ENCODE data around the gene HSD11B2.
"Not testable (repeated sequence)": the region's sequence is repeated elsewhere in the genome, so short reads cannot be mapped to it uniquely, and the experiment has no call there.

The HSD11B2 gene

DNA sequence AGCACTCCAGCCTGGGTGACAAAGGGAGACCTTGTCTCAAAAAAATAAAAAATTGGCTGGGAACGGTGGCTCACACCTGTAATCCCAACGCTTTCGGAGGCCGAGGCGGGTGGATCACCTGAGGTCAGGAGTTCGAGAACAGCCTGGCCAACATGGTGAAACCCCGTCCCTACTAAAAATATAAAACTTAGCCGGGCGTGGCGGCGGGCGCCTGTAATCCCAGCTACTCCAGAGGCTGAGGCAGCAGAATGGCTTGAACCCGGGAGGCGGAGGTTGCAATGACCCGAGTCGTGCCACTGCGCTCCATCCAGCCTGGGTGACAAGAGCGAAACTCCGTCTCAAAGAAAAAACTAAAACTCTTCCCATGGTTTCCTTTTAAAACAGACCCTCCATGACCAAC lies 15.5 kb upstream of the HSD11B2 start:
- DNase-seq (ENCODE audit: low read depth), result not testable (repeated sequence)

- peak; percentile 24 for DNase-seq (ENCODE audit: low read depth)
These were observed 14.8 kb upstream of the HSD11B2 start, which contains the start of gene ZDHHC1 for GRCh38 chr16:67415872-67416793. TSS of gene ZDHHC1 (minus strand) at chr16:67416477. CDS start at chr16:67407775, 8,702 bp downstream.

GRCh38 chr16:67417333-67418061 lies 13.4 kb upstream of the HSD11B2 start:
- no peak for DNase-seq (ENCODE audit: low read depth)

DNA sequence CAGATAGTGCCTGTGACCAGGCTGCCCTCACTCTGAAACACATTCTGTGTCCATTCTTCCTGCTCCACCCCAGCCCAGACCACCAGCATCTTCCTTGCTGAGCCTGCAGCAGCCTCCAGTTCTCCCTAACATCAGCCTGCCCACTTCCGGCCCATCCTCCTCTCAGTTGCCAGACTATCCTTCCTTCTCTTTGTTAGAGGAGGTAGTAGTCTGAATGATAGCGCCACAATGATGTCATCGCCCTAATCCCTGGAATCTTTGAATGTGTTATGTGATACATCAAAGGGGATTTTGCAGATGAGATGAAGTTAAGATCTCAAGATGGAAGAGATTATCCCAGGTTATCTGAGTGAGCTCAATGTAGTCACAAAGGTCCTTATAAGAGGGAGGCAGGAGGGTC lies 11.4 kb upstream of the HSD11B2 start:
- no peak for DNase-seq (ENCODE audit: low read depth)

DNA sequence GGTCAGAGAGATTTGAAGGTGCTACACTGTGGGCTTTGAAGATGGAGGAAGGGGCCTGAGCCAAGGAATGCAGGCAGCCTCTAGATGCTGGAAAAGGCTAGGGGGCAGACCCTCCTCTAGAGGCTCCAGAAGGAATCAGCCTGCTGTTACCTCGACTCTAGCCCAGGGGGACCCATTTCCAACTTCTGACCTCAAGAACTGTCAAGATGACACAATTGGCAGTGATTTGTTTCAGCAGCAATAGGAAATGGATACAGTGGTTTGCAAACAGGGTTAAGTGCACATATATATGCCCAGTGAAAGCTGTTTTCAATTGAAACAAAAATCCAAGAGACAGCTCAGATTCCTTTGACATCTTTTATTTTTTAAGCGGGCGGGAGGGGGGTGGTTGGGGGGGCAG lies 11.0 kb upstream of the HSD11B2 start:
- DNase-seq (ENCODE audit: low read depth), result no peak

DNA sequence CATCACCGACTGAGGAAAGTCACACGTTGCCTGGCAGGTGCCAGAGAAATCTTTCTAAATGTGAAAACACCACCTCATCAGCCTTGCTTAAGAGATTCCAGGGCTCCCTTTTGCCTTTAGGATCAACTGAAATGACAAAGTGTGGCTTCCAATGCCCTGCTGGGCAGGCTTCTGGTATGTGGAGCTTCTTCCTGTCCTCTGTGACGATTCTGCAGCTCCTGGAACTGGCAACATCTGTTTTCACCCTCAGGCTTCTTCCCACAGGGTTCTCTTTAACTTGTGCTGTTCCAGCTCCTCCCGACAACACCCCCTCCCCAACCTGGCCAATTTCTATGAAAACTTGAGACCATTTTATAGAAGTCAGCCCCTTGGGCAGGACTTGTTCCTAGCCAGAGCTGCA lies 9.9 kb upstream of the HSD11B2 start:
- no peak for DNase-seq (ENCODE audit: low read depth)

- DNase-seq (ENCODE audit: low read depth), result no peak
These were observed 7.9 kb upstream of the HSD11B2 start for GRCh38 chr16:67423015-67423414.

GRCh38 chr16:67423611-67424260 lies 7.2 kb upstream of the HSD11B2 start:
- no peak for DNase-seq (ENCODE audit: low read depth)

DNA sequence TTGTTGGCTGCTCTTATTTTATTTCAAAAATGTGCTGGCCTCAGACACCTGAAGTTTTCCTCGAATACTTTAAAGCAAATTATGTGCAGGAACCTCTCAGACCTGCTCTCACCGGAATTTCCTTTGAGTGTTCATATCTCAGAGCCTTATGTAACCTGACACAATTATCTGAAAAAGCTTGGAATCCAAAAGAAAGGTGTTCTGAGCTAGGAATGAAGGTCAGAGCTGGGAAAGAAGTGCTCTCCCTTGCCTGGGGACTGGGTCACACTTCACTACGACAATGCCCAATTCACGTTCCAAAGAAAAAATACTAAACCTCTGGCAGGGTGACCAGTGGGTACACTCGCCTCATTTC lies 6.7 kb upstream of the HSD11B2 start:
- no peak for DNase-seq (ENCODE audit: low read depth)

GRCh38 chr16:67425061-67425460 lies 5.9 kb upstream of the HSD11B2 start:
- DNase-seq (ENCODE audit: low read depth), result no peak

GRCh38 chr16:67425580-67425979 lies 5.3 kb upstream of the HSD11B2 start:
- no peak for DNase-seq (ENCODE audit: low read depth)

GRCh38 chr16:67426022-67426421 lies 4.9 kb upstream of the HSD11B2 start:
- no peak for DNase-seq (ENCODE audit: low read depth)

GRCh38 chr16:67426950-67427349 lies 4.0 kb upstream of the HSD11B2 start:
- no peak for DNase-seq (ENCODE audit: low read depth)

DNA sequence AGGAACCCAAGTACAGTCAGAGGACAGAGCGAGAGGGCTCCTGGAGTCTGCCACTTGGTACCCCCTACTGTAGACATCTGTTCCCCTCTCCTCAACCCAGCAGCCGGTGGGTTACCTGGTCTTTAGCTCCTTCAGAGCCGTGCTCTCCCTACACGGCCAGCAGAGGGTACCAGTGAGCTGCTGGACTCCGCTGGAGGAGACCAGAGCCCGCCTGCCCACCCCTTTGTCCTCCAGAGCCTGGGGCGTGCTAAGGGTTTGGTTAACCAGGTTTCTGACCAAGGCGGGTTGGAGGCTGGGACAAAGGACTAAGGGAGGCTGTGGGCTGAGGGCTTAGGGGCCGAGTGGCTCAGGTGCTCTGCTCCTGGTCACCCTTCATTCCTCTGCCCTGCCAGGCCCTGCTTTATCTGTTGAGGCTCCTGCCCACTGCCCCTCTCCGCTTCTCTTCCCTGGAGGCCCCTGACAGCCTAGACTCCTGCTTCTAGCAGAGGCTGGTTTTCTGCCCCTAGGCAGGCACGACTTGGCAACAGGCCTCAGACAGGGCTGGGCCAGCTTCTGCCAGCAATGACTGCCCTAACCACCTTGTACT lies 2.7 kb upstream of the HSD11B2 start:
- DNase-seq (ENCODE audit: low read depth), result peak; percentile 41

DNA sequence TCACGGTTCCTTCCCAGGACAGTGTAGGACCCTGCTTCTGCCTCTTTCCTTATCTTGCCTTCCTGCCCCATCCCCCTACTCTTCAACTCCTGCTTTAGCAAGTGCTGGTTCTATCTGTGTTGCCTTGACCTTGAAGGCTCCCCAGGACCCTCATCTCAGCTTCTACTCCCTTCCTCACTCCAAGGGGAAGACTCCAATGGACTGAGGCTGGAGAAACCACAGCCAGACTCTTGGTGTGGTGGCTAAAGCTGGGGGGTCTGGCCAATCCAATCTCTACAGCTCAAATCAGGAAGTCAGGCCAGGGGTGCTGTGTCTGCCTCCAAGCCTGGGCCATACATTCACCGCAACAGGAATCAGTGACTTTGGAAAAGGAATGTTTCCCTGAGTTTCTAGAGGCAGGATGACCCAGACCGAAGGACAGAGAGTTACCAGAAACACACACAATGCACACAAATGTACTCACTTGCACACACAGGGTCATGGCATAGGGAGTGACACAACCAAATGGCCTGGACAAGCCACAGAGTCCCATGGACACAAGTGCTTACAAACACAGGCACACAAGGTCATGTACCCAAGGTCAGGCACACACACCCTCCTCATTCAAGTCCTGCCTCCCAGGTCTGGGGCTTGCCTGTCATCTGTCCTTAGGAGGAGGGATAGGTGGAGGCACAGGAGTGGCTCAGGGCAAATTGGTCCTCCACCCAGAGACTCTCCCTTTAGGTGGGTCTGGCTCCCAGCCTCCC lies 1.7 kb upstream of the HSD11B2 start:
- no peak for DNase-seq (ENCODE audit: low read depth)

DNA sequence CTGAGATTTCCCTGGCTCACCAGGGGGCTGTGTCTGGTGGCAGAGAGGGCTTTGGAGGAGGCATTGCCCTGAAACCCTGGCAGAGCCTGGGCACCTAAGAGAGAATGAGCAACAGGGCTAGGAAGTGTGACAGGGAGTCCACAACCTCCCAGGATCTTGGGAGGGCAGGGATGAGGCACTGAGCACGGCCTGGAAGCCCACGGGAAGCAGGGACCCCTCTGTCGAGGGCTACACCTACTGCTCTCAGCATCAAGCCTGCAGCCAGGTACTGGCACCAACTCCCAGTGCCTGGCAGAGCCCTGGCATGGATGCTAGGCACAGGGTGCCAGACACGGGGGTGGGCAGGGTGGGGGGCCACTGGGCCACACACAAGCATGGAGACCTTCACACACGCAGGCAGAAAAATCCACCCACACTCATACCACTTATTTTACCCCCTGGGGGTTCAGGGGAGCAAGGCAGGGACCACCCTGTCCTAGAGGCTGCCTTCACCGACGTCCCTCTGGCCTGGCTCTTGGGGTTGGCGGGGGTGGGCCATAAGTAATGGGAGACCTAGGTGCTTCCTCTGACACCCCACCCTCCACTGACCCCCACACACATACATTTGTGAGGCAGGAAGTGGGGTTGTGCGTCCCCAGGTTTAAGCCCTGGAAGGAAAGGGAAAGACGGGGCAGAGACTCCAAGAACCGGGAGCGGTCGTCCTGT lies 970 bp upstream of the HSD11B2 start:
- DNase-seq (ENCODE audit: low read depth), result no peak

- DNase-seq (ENCODE audit: low read depth), result no peak
These were observed 381 bp upstream of the HSD11B2 start for GRCh38 chr16:67430504-67430976.

DNA sequence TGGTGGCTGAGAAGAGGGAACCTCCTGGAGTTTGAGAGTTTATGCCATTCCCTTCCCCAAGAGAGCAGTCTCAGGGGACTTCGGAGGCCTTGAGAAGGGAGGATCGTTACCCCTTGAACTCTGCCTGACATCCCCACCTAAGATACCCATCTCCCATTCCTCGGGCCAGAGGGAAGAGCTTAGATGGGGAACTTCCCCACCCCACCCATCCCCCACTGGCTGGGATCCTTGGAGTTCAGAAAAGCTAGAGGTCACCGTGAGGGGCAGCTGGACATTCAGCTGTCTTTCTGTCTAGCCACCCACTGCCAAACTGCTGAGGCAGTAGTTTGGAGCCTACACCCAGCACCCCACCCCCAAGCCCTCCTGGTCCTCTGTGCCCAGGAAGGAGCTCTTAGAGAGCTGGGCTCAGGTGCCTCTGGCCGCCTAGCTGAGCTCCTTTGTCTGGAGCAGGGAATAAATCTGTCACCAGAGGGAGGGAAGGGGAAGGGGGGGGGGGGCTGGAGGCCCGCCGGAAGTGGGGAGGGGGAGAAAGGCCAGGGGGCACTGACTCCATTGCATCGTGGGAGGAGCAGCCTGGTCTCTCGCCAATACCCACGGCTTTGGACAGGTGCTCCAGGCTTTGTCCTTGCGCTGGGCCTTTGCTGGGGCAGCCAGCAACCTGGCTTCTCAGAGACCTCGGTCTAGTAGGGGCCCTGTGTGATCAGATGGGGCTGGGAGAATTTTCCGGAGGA lies 1.0 kb downstream of the HSD11B2 start:
- DNase-seq (ENCODE audit: low read depth), result no peak

DNA sequence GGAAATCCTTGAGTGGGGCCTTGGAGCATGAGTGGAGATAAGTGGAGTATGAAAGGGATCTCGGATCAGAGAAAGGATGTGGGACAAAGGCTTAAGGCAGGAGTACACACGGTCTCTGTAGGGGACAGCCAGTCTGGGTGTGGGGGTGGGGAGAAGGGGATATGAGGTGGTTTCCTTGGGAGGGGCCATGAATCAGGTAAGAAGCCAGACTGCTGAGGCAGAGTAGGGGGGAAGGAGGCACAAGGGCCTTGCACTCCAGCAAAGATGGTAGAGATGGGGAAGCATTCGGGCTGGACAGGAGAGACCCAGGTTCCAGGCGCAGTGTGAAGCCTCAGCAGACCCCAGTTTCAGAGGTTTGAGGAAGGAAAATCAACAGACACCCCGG lies 1.6 kb downstream of the HSD11B2 start:
- no peak for DNase-seq (ENCODE audit: low read depth)

- no peak for DNase-seq (ENCODE audit: low read depth)
These were observed 2.3 kb downstream of the HSD11B2 start for GRCh38 chr16:67433131-67433719.
